ENCODE data around the gene STARD4.

The STARD4 gene

GRCh38 chr5:111520908-111521307, 8.6 kb upstream of the STARD4 start:
- no peak for DNase-seq

- no peak for DNase-seq
These were observed 6.4 kb upstream of the STARD4 start for GRCh38 chr5:111518777-111519176.

GRCh38 chr5:111517853-111518501, 5.6 kb upstream of the STARD4 start:
- DNase-seq = no peak

DNA sequence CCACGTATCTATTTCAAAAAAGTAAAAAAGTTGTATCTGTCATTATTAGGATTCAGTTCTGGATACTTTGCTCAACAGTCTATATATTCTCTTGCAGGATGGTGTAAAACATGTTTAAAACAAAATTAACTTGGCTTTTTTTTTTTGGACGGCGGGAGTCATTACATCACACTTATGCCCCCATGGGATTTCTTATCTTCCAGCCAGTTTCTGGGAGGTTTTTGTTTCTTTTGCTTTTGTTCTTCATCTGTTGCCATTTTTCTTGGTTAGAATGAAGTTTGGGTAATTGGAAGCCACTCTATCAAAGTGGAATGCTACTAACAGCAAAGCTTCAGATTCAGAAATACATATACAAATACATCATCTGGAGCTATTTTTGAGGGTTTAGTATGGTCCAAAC, 1.8 kb upstream of the STARD4 start:
- DNase-seq = no peak

DNA sequence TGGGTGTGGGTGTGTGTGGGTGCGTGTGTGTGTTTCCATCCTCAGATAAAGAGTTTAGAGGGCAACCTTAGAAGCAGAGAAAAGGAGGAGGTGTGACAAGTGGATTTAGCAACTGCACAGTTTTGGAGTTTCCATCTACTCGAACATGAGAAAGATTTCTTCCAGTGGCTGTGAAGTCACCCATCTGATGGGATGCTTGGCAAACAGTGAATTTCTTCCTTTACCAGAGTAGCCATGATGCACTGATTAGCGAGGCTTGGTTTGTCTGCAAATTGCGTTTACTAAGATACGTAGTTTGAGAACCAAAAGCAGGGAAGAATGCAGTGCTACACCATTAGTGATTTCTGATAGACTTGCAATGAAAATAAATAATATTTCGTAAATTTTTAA, 791 bp upstream of the STARD4 start:
- DNase-seq = no peak

DNA sequence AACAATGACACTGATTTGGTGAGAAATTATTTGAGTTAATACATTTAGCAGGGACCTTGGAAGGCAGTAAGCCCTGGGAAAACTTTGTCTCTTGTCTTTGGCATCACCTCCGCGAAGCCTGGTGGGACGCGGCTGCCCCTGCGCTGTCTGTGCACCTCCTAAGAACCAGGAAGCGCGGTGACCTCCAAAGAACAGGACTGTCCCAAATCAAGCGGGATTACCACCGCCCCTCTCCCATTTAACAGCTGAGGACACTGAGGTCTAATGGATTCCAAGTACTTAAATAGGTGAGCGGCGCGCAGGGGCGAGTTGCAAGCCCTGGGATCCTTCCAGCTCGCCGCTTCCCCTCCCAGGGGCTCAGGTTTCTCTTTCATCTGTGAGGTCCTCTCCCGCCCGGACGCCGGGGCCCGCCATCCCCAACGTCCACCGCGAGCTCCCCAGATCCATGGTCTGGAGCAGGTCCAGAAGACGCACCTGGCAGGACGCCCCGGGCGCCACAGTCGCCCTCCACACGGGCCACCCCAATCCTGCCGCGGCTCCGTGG, 432 bp downstream of the STARD4 start:
- DNase-seq = no peak

- DNase-seq = no peak
These were observed 1.0 kb downstream of the STARD4 start for GRCh38 chr5:111511174-111511830.

DNA sequence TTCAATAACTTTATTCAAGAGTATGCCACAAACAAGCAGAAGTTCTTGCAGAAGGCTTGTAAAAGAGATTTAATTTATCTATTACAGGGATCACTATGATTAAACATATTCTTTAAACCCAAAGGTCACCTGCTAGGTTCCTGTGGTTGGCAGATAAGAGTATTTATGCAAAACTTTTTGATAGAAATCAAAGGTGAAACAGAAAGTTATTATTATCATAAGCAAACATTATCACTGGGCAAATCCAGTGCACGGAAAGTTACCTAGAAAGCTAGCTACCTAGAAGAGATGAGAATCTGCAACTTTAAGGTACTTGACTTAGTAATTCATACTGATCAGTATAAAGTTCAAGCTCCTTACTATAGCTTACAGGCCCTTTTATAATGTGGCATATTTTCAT, 3.2 kb downstream of the STARD4 start:
- no peak for DNase-seq

- no peak for DNase-seq
These were observed 5.1 kb downstream of the STARD4 start for GRCh38 chr5:111507276-111507675.

- no peak for DNase-seq
These were observed 7.2 kb downstream of the STARD4 start for GRCh38 chr5:111505096-111505495.

- no peak for DNase-seq
These were observed 9.4 kb downstream of the STARD4 start for GRCh38 chr5:111502956-111503355.

DNA sequence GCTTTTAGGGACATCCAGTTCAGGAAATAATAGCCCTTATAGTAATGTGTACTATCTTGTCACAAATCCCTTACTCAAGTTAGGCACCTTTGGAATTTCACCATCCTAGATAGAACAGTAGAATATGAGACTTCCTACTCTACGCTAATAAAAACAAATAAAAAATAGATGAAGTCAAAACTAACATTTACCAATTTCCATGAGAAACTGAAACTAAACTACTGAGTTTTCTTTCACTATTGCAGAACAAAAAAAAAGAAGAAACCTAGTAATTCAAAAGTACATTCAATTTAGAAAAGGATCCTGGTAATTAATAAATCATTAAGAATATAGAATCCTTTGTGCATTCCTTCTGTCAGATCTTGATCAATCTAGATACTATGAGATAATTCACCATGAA, 14.0 kb downstream of the STARD4 start:
- DNase-seq = no peak

GRCh38 chr5:111495159-111495558, 17.2 kb downstream of the STARD4 start:
- DNase-seq = no peak

DNA sequence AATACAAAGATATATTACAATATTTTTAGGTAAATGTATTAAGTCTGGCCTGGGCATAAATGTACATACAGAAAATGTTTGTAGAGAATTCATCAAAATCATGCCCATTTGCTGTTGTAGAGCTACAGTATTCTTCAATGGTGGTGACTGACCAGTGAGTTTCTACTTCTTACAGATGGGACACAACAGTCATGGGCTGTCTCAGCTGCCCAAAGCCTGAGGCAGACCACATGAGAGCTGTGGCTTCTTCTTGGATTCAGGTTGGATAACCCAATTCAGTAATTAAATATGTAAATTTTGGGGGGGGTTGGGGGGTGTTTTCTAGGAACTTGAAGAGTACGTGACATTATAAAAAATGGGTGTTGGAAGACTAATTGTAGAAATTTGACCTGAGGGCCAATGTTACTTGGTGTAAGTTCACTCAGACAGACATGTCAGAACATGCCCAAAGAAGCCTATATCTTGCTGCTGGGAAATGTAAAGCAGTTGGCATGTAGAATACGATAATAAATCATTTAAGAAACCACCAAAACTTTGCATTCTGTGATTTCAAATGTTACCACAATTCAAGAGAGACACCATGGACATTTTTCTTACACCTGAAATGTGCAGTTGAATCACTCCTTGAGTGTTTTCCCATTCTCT, 17.9 kb downstream of the STARD4 start:
- DNase-seq = no peak

DNA sequence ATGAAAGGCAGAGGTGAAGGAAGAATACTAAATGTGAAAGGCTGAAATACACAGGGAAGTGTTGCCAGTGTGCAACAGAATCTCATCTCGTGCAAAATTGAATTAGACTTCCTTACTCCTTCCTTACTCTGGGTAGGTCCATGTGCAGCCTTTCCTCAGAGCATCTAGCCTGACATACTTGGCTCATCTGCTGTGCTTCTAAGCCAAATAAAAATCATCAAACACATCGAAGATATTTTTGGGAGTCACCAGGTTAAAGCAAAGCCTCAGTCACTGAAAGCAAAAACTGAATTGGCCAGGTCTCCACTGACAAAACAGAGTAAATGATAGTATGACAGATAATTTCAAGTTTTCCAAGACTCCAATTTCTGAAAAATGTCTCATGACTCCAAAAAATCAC, 19.3 kb downstream of the STARD4 start:
- no peak for DNase-seq

DNA sequence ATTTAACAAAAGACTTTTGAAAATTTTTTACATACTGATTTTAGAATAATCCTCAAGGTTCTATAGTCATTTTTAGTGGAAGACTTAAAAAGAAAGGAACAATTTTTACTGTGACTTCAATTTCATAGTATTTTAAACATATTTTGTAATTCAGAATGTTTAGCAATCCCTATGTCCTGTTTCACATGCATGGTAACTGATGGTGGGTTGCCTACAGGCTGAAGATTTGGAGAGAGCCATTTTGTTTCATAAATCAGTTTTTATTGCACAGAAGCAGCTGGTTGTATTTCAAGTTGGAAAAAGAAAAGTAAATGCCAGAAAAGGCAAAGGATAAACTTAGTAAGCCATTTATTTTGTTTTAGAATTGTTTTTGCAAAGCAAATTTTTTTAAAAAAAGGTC, 24.0 kb downstream of the STARD4 start:
- DNase-seq = no peak

DNA sequence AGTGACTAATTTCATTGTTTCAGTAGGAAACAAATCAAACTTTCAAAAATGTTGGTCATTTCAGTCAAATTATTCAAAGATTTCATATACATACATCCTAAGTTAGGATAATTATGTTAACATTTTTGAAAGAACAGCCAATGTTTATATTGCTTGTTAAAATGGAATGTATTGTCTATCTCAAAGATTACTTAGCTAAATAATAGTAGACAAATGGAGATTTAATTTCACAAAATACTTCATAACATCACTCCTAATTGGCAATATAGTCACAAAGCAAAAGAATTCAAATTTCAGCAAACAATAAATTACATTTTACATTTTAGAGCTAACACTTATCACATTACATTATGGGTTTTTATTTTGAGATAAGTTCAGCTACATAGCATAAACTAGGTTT, 25.4 kb downstream of the STARD4 start:
- no peak for DNase-seq

DNA sequence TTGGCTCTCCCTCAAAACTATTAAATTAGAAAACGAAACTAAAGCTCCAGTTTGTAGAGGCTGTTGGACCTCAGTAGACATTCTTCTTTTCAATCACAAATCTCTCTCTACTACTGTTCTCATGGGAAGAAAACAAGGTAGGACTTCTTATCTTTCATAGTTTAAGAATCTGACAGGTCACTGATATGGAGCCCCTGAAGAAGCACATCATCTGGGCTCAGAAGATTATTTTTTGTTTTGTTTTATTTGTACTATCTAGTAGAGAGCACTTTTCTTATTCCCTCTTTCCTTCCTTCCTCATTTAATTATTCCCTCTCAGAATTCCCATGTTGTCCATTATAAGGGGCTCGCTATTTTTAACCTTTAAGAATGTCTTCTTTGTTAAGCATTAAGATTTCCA, 26.3 kb downstream of the STARD4 start:
- no peak for DNase-seq

DNA sequence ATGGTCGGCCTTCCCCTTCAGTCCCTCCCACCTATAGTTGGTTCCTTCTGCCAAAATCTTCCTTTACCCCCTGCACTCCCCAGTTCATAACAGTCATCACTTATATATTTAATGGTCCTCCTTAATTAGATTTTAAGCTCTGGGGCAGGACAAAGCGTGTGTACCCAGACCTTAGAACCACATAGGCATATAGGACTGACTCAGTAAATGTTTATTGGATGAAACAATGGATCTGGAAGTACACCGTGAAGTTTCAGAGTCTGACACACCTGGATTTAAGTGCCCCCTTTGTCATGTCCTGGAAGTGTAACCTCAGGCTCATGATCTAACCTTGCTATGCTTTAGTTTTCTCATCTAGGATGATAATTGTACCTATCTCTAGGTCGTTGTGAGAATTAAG, 32.0 kb downstream of the STARD4 start:
- no peak for DNase-seq

- no peak for DNase-seq
These were observed 33.4 kb downstream of the STARD4 start for GRCh38 chr5:111478898-111479297.

GRCh38 chr5:111478266-111478665, 34.1 kb downstream of the STARD4 start:
- no peak for DNase-seq

DNA sequence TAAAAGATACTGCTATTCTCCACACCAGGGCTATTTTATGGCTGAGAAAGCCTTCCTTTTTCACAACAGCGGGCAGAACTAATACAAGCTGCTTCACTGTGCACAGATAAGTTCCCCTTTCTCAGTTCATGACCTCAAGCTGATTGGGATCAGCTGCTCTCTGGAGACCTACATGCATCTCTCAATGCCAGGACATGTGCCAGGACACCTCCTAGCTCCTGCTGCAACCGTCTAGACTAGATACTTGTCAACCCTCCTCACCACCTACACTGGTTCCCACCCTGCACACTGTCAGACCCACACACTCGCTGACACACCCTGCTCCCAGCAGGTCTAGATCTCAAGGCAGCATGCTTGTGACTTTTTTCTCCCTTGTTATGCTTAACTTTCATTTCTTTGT, 39.8 kb downstream of the STARD4 start:
- no peak for DNase-seq

DNA sequence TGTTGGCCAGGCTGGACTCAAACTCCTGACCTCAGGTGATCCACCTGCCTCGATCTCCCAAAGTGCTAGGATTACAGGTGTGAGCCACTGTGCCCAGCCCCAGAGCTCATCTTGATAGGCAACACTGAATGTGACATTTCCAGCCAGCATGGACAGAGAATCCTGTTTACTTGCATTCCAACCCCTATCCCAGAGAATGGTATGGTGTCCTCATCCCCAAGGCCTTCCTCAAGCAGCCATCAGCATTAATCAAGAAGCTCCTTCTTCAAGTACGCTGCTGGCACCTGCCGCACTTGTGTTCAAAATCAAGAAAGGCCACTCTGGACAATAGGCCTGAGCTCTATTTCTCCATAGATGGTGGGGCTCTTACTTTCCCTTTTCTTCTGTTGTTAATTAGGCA, 40.2 kb downstream of the STARD4 start:
- no peak for DNase-seq

- no peak for DNase-seq
These were observed 42.4 kb downstream of the STARD4 start for GRCh38 chr5:111469903-111470302.

All from cortex of kidney (tissue), 1 donor.